ENCODE measurements around the gene PTPN4. TPM values are rescaled to one million over a fixed set of nuclear protein-coding genes. Genes with fewer than 3 reads are reported as not detected.

The PTPN4 gene
- total and polyA plus RNA-seq, 2 donors (not counting 3 experiments of a cell fraction or from before 2014, with no cell fraction given): 6.8 to 29.6 TPM

DNA sequence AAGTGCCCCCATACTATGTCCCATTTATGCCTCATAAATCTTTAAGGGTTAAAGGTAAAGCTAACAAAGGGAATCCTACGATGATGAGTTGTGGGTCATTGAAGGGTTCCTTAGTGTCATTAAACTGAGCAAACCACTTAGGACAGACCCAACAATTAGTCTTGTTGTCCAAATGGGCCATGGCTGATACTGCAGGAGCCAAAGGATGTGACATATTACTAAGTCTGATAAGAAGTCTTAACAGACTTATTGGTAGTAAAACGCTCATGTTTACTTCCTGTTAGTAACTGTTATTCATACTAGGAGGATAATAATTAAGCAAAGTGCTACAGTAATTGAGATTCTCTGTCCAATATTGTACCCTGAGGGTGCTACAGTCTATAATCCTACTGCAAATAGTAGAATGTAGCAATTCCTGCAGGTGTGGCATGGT lies 96.8 kb downstream of the PTPN4 start:
- no peak overlapping the region for H3K4me3 ChIP-seq (replicated peaks in 1 of 3; ENCODE audit: insufficient read depth in 1 of 3, low read depth in 1 of 3, low read length in 3 of 3)
- H4K20me1 ChIP-seq (replicated peaks; ENCODE audit: control insufficient read depth, extremely low read depth, insufficient read depth, low read length): peaks cover 6% of the 10 kb centered on the region
- H3K79me2 ChIP-seq (ENCODE audit: control insufficient read depth, insufficient read depth, low read length): peaks cover 6% of the 10 kb centered on the region
- peaks cover 6% of the 10 kb centered on the region for H3K4me1 ChIP-seq (ENCODE audit: control insufficient read depth, extremely low read depth, insufficient read depth, low read length)
- no peaks in the 10 kb centered on the region for H3K9me1 ChIP-seq (replicated peaks; ENCODE audit: control insufficient read depth, extremely low read depth, insufficient read depth, low read length)
- dilution Hi-C loops (cut with MboI; ENCODE audit: extremely low pct_ligation_motif_present, low sequenced_read_pairs): no loop called here
- intact Hi-C loops (cut with micrococcal nuclease): no loop called here
- POLR2A ChIA-PET: no interaction called here
- FAIRE-seq: peak; percentile 59
- CTCF ChIA-PET: no interaction called here
- H3K9ac ChIP-seq (replicated peaks; ENCODE audit: extremely low read depth, insufficient read depth, low read length): no peak overlapping the region
- no peaks in the 10 kb centered on the region for H3K9me3 ChIP-seq (replicated peaks; ENCODE audit: control insufficient read depth, insufficient read depth, low read length)
- no peak overlapping the region for H2AFZ ChIP-seq (ENCODE audit: low read depth, low read length)
- H3K27ac ChIP-seq (ENCODE audit: insufficient read depth, low read depth, low read length): no peak overlapping the region
- no peak overlapping the region for H3K4me2 ChIP-seq (ENCODE audit: insufficient read depth, low read length)
- no peak for DNase-seq (ENCODE audit: low read depth, low spot score)
- no peaks in the 10 kb centered on the region for H3K36me3 ChIP-seq (ENCODE audit: control insufficient read depth in 2 of 2, extremely low read depth in 1 of 2, insufficient read depth in 2 of 2, low read length in 2 of 2)
- no peaks in the 10 kb centered on the region for H3K27me3 ChIP-seq (ENCODE audit: control insufficient read depth in 2 of 2, insufficient read depth in 2 of 2, low read length in 2 of 2)
- BruUV-seq (replicated peaks): no TSS peak
- TF ChIP-seq GATA2 (IDR thresholded peaks at IDR 0.05; ENCODE audit: insufficient read depth, insufficient read length, low read depth, low read length) (no peak), FOS (IDR thresholded peaks at IDR 0.05; ENCODE audit: borderline replicate concordance, insufficient read depth, low read length) (no peak), MAX (IDR thresholded peaks at IDR 0.05; ENCODE audit: insufficient read depth, insufficient read length) (no peak), MYC (IDR thresholded peaks at IDR 0.05; ENCODE audit: low read depth, low read length) (no peak)
- TF ChIP-seq, protein P1, sequence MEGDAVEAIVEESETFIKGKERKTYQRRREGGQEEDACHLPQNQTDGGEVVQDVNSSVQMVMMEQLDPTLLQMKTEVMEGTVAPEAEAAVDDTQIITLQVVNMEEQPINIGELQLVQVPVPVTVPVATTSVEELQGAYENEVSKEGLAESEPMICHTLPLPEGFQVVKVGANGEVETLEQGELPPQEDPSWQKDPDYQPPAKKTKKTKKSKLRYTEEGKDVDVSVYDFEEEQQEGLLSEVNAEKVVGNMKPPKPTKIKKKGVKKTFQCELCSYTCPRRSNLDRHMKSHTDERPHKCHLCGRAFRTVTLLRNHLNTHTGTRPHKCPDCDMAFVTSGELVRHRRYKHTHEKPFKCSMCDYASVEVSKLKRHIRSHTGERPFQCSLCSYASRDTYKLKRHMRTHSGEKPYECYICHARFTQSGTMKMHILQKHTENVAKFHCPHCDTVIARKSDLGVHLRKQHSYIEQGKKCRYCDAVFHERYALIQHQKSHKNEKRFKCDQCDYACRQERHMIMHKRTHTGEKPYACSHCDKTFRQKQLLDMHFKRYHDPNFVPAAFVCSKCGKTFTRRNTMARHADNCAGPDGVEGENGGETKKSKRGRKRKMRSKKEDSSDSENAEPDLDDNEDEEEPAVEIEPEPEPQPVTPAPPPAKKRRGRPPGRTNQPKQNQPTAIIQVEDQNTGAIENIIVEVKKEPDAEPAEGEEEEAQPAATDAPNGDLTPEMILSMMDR (IDR thresholded peaks at IDR 0.05; ENCODE audit: extremely low read depth in 1 of 2, insufficient read depth in 1 of 2, low read depth in 1 of 2, low read length in 2 of 2): no peak

GRCh38 chr2:119857742-119858141 lies 98.0 kb downstream of the PTPN4 start:
- H2AFZ ChIP-seq (ENCODE audit: low read depth, low read length): no peak overlapping the region
- BruUV-seq (replicated peaks): no TSS peak

More at GRCh38 chr2:119857742-119858141, 98.0 kb downstream of the PTPN4 start:
- intact Hi-C loops (cut with micrococcal nuclease): no loop called here
- Histone ChIP-seq H3K9me3 (replicated peaks; ENCODE audit: control insufficient read depth, insufficient read depth, low read length) (no peaks in the 10 kb centered on the region), H3K4me2 (ENCODE audit: insufficient read depth, low read length) (no peak overlapping the region), H3K27me3 (ENCODE audit: control insufficient read depth in 2 of 2, insufficient read depth in 2 of 2, low read length in 2 of 2) (no peaks in the 10 kb centered on the region), H4K20me1 (replicated peaks; ENCODE audit: control insufficient read depth, extremely low read depth, insufficient read depth, low read length) (peaks cover 6% of the 10 kb centered on the region), H3K9me1 (replicated peaks; ENCODE audit: control insufficient read depth, extremely low read depth, insufficient read depth, low read length) (no peaks in the 10 kb centered on the region), H3K79me2 (ENCODE audit: control insufficient read depth, insufficient read depth, low read length) (peaks cover 3% of the 10 kb centered on the region), H3K27ac (ENCODE audit: insufficient read depth, low read depth, low read length) (no peak overlapping the region), H3K9ac (replicated peaks; ENCODE audit: extremely low read depth, insufficient read depth, low read length) (no peak overlapping the region), H3K4me1 (ENCODE audit: control insufficient read depth, extremely low read depth, insufficient read depth, low read length) (peaks cover 6% of the 10 kb centered on the region), H3K36me3 (ENCODE audit: control insufficient read depth in 2 of 2, extremely low read depth in 1 of 2, insufficient read depth in 2 of 2, low read length in 2 of 2) (no peaks in the 10 kb centered on the region), H3K4me3 (replicated peaks in 1 of 3; ENCODE audit: insufficient read depth in 1 of 3, low read depth in 1 of 3, low read length in 3 of 3) (no peak overlapping the region)
- POLR2A ChIA-PET: no interaction called here
- no peak for FAIRE-seq
- CTCF ChIA-PET: interaction anchor here (1.6 kb wide), 1 partner anchor 96 kb away, joined by 3 read pairs; no protein-coding TSS in a partner anchor
- dilution Hi-C loops (cut with MboI; ENCODE audit: extremely low pct_ligation_motif_present, low sequenced_read_pairs): no loop called here
- no peak for TF ChIP-seq MYC (IDR thresholded peaks at IDR 0.05; ENCODE audit: low read depth, low read length)
- TF ChIP-seq JUN (IDR thresholded peaks at IDR 0.05; ENCODE audit: borderline replicate concordance, insufficient read depth, insufficient read length, low read depth): no peak
- TF ChIP-seq MAX (IDR thresholded peaks at IDR 0.05; ENCODE audit: insufficient read depth, insufficient read length): no peak
- no peak for TF ChIP-seq FOS (IDR thresholded peaks at IDR 0.05; ENCODE audit: borderline replicate concordance, insufficient read depth, low read length)
- TF ChIP-seq GATA2 (IDR thresholded peaks at IDR 0.05; ENCODE audit: insufficient read depth, insufficient read length, low read depth, low read length): no peak
- no peak for TF ChIP-seq POLR2A (IDR thresholded peaks at IDR 0.05; ENCODE audit: low read depth, low read length)
- TF ChIP-seq POLR2AphosphoS5 (IDR thresholded peaks at IDR 0.05; ENCODE audit: insufficient read depth, low read depth, low read length): no peak
- TF ChIP-seq, protein P1 (IDR thresholded peaks at IDR 0.05; ENCODE audit: extremely low read depth in 1 of 2, insufficient read depth in 1 of 2, low read depth in 1 of 2, low read length in 2 of 2): no peak
- TF ChIP-seq EZH2 (IDR thresholded peaks at IDR 0.05; ENCODE audit: borderline replicate concordance, low read depth, low read length, severe bottlenecking): no peak
- DNase-seq (ENCODE audit: low read depth, low spot score): no peak
